ENCODE data around the gene ZNF827.

ZNF827 gene

GRCh38 chr4:145825255-145825654, 113.4 kb downstream of the ZNF827 start:
- H3K9me3 ChIP-seq, result no peaks in the 10 kb centered on the region
- peaks cover 0 to 12% (median 0%) of the 10 kb centered on the region in 4 donors for H3K4me1 ChIP-seq
- H3K4me3 ChIP-seq, result no peak overlapping the region
- TF ChIP-seq CTCF (IDR thresholded peaks at IDR 0.05), result no peak
- no peaks in the 10 kb centered on the region for H3K27me3 ChIP-seq
- no peak overlapping the region for H3K27ac ChIP-seq
- intact Hi-C loops (cut with DNase I; ENCODE audit: low total_unique reads), result no loop called here
- peaks cover 0 to 19% (median 0%) of the 10 kb centered on the region in 3 donors for H3K36me3 ChIP-seq
- no peak for DNase-seq

GRCh38 chr4:145824463-145824862, 114.2 kb downstream of the ZNF827 start:
- Histone ChIP-seq H3K27ac (no peak overlapping the region), H3K27me3 (no peaks in the 10 kb centered on the region)
- intact Hi-C loops (cut with DNase I; ENCODE audit: low total_unique reads), result no loop called here

GRCh38 chr4:145823743-145824142, 114.9 kb downstream of the ZNF827 start:
- intact Hi-C loops (cut with DNase I; ENCODE audit: low total_unique reads), result no loop called here
- TF ChIP-seq CTCF (IDR thresholded peaks at IDR 0.05), result no peak
- no peak overlapping the region for H3K27ac ChIP-seq
- no peak for DNase-seq
- H3K4me3 ChIP-seq, result no peak overlapping the region
- H3K9me3 ChIP-seq, result no peaks in the 10 kb centered on the region
- no peaks in the 10 kb centered on the region for H3K27me3 ChIP-seq
- H3K4me1 ChIP-seq, result peaks cover 0 to 15% (median 3%) of the 10 kb centered on the region in 4 donors
- H3K36me3 ChIP-seq, result peaks cover 0 to 19% (median 0%) of the 10 kb centered on the region in 3 donors

More at GRCh38 chr4:145824463-145824862, 114.2 kb downstream of the ZNF827 start:
- Histone ChIP-seq H3K4me3 (no peak overlapping the region), H3K9me3 (no peaks in the 10 kb centered on the region), H3K36me3 (peaks cover 0 to 19% (median 0%) of the 10 kb centered on the region in 3 donors), H3K4me1 (peaks cover 0 to 15% (median 2%) of the 10 kb centered on the region in 4 donors)
- no peak for TF ChIP-seq CTCF (IDR thresholded peaks at IDR 0.05)
- DNase-seq, result no peak

GRCh38 chr4:145822581-145822980, 116.0 kb downstream of the ZNF827 start:
- no peak overlapping the region for H3K27ac ChIP-seq
- peaks cover 0 to 15% (median 3%) of the 10 kb centered on the region in 4 donors for H3K4me1 ChIP-seq
- peaks cover 0 to 15% (median 0%) of the 10 kb centered on the region in 3 donors for H3K36me3 ChIP-seq
- intact Hi-C loops (cut with DNase I; ENCODE audit: low total_unique reads), result no loop called here
- TF ChIP-seq CTCF (IDR thresholded peaks at IDR 0.05), result no peak
- H3K27me3 ChIP-seq, result no peaks in the 10 kb centered on the region
- H3K4me3 ChIP-seq, result no peak overlapping the region
- no peak for DNase-seq
- H3K9me3 ChIP-seq, result no peaks in the 10 kb centered on the region

GRCh38 chr4:145822181-145822580, 116.4 kb downstream of the ZNF827 start:
- Histone ChIP-seq H3K36me3 (peaks cover 0 to 15% (median 0%) of the 10 kb centered on the region in 3 donors), H3K4me3 (no peak overlapping the region), H3K27ac (no peak overlapping the region), H3K27me3 (no peaks in the 10 kb centered on the region), H3K4me1 (peaks cover 0 to 15% (median 3%) of the 10 kb centered on the region in 4 donors), H3K9me3 (no peaks in the 10 kb centered on the region)
- no peak for TF ChIP-seq CTCF (IDR thresholded peaks at IDR 0.05)
- DNase-seq, result no peak
- intact Hi-C loops (cut with DNase I; ENCODE audit: low total_unique reads), result no loop called here

- Histone ChIP-seq H3K4me1 (peaks cover 0 to 15% (median 3%) of the 10 kb centered on the region in 4 donors), H3K4me3 (no peak overlapping the region), H3K27me3 (no peaks in the 10 kb centered on the region), H3K36me3 (peaks cover 0 to 13% (median 0%) of the 10 kb centered on the region in 3 donors), H3K27ac (no peak overlapping the region), H3K9me3 (no peaks in the 10 kb centered on the region)
- TF ChIP-seq CTCF (IDR thresholded peaks at IDR 0.05), result no peak
- DNase-seq, result no peak
- intact Hi-C loops (cut with DNase I; ENCODE audit: low total_unique reads), result no loop called here
Measured at GRCh38 chr4:145821766-145822165, 116.9 kb downstream of the ZNF827 start.
